MCF 10A (cell line): ENCODE results near the gene KCNMA1. TPM values are rescaled to one million over a fixed set of nuclear protein-coding genes. Genes with fewer than 3 reads are reported as not detected.

Source experiments
- BruUV-seq: library from RNA; stranded (reverse); fragments of 400-500 nt; replicated peaks from 2 replicates; lab custom pipeline; 2021; lab: Mats Ljungman, UMichigan
- CTCF ChIA-PET: fragments of 300-600 bp; sonication (Branson Sonifier 250); formaldehyde crosslinking; extraction: SDS; loops from one replicate; lab custom pipeline; 2021; ENCODE audit warnings: antibody characterized with exemption, inconsistent platforms; lab: Yijun Ruan, JAX
- POLR2A ChIA-PET: fragments of 300-600, 350-650 bp; sonication (Branson Sonifier 250); formaldehyde crosslinking; extraction: SDS; loops from one replicate; lab custom pipeline; 2020; ENCODE audit warnings: antibody characterized with exemption, inconsistent platforms; lab: Yijun Ruan, JAX
- DNase-seq: peaks from one replicate; pipeline ENCODE4 v3.0.0-alpha.2; 2018; ENCODE audit not compliant: unreplicated experiment
- H3K27ac Mint-ChIP-seq: one replicate; pipeline ENCODE4 v1.8.0; 2022; ENCODE audit warnings: mild to moderate bottlenecking, low read depth, mixed read lengths; ENCODE audit not compliant: unreplicated experiment
- H3K27me3 Mint-ChIP-seq: one replicate; pipeline ENCODE4 v1.8.0; 2022; ENCODE audit warnings: mixed read lengths; ENCODE audit not compliant: insufficient read depth, unreplicated experiment
- H3K36me3 Mint-ChIP-seq: one replicate; pipeline ENCODE4 v1.8.0; 2022; ENCODE audit warnings: mild to moderate bottlenecking, moderate library complexity, mixed read lengths; ENCODE audit not compliant: insufficient read depth, unreplicated experiment
- H3K4me1 Mint-ChIP-seq: one replicate; pipeline ENCODE4 v1.8.0; 2022; ENCODE audit warnings: mixed read lengths; ENCODE audit not compliant: insufficient read depth, unreplicated experiment
- H3K4me3 Mint-ChIP-seq: one replicate; pipeline ENCODE4 v1.8.0; 2022; ENCODE audit warnings: mild to moderate bottlenecking, moderate library complexity, mixed read lengths; ENCODE audit not compliant: unreplicated experiment
- H3K9me3 Mint-ChIP-seq: one replicate; pipeline ENCODE4 v1.8.0; 2022; ENCODE audit warnings: mixed read lengths; ENCODE audit not compliant: unreplicated experiment
- intact Hi-C: fragments of 100-400 bp; cut with micrococcal nuclease; formaldehyde crosslinking; loops from 2 replicates; pipeline ENCODE4 v1.14.1; 2022
- total RNA-seq: library from RNA; stranded (reverse); gene quantifications from 2 replicates; pipeline ENCODE4 v1.2.3, GENCODE V29; 2022
- TF ChIP-seq, protein P1 (sequence below): fragments of 200-600 bp; IDR thresholded peaks from one replicate; pipeline ENCODE4 v1.8.0; 2022; ENCODE audit warnings: antibody characterized with exemption, mild to moderate bottlenecking; ENCODE audit not compliant: unreplicated experiment

The KCNMA1 gene
- total RNA-seq, 1 experiment from 2014 or later: 7.5 TPM

DNA sequence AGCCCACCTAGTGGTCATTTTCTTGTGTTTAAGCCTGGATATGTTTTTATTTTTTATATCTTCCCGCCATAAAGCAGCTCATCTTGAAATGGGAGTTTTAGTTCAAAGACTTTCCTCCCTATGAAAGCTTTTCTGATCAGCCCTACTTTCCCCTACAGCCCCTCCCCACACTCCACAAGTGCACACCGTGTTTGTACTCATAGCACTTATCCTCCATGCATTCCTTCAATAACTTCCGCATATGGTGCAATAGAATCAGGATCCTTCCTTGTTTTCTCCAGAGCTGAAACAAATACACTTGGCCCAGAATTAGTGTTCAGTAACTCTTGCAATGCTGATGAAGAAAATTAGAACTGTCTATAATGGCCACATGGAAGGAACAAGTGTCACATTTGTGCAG is 235.9 kb downstream of the KCNMA1 start:
- peaks cover 6% of the 10 kb centered on the region for H3K36me3 Mint-ChIP-seq
- ChIA-PET POLR2A (no interaction called here), CTCF (interaction anchor here (0.6 to 0.7 kb wide), 2 partner anchors 9 to 316 kb away, joined by 3 to 4 read pairs; no protein-coding TSS in a partner anchor)
- no peak overlapping the region for H3K27ac Mint-ChIP-seq
- peaks cover 5% of the 10 kb centered on the region for H3K9me3 Mint-ChIP-seq
- intact Hi-C loops: no loop called here
- no peak for DNase-seq
- H3K4me1 Mint-ChIP-seq: peaks cover 17% of the 10 kb centered on the region
- TF ChIP-seq, protein P1, sequence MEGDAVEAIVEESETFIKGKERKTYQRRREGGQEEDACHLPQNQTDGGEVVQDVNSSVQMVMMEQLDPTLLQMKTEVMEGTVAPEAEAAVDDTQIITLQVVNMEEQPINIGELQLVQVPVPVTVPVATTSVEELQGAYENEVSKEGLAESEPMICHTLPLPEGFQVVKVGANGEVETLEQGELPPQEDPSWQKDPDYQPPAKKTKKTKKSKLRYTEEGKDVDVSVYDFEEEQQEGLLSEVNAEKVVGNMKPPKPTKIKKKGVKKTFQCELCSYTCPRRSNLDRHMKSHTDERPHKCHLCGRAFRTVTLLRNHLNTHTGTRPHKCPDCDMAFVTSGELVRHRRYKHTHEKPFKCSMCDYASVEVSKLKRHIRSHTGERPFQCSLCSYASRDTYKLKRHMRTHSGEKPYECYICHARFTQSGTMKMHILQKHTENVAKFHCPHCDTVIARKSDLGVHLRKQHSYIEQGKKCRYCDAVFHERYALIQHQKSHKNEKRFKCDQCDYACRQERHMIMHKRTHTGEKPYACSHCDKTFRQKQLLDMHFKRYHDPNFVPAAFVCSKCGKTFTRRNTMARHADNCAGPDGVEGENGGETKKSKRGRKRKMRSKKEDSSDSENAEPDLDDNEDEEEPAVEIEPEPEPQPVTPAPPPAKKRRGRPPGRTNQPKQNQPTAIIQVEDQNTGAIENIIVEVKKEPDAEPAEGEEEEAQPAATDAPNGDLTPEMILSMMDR: no peak
- BruUV-seq: no TSS peak
- H3K4me3 Mint-ChIP-seq: no peak overlapping the region
- H3K27me3 Mint-ChIP-seq: no peaks in the 10 kb centered on the region

DNA sequence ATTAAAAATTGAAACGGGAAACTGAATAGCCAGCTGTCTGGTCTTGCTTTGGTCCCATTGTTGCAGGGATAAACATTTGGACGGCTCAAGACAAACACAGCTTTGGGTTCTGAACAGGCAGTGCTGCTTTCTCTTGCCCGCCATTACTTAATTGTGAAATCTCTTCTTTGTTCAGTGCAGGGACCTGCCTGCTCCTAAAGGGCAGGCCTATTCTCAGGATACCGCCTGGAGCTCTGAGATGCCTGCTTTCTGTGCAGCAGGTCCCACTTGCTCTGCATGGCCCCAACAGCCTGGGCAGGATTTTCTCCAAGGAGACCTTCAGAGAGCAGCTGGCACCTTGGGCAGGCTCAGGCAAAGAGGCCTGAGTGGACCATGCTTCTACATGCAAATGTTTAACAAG is 237.6 kb downstream of the KCNMA1 start:
- peaks cover 5% of the 10 kb centered on the region for H3K9me3 Mint-ChIP-seq
- H3K36me3 Mint-ChIP-seq: peaks cover 6% of the 10 kb centered on the region
- H3K27ac Mint-ChIP-seq: no peak overlapping the region
- no peak for DNase-seq
- CTCF ChIA-PET: interaction anchor here (0.6 kb wide), 2 partner anchors 10 to 202 kb away, joined by 3 read pairs; no protein-coding TSS in a partner anchor
- H3K4me3 Mint-ChIP-seq: no peak overlapping the region
- BruUV-seq: no TSS peak
- POLR2A ChIA-PET: no interaction called here
- peaks cover 11% of the 10 kb centered on the region for H3K4me1 Mint-ChIP-seq
- no peaks in the 10 kb centered on the region for H3K27me3 Mint-ChIP-seq
- TF ChIP-seq, protein P1: no peak
- intact Hi-C loops: no loop called here

DNA sequence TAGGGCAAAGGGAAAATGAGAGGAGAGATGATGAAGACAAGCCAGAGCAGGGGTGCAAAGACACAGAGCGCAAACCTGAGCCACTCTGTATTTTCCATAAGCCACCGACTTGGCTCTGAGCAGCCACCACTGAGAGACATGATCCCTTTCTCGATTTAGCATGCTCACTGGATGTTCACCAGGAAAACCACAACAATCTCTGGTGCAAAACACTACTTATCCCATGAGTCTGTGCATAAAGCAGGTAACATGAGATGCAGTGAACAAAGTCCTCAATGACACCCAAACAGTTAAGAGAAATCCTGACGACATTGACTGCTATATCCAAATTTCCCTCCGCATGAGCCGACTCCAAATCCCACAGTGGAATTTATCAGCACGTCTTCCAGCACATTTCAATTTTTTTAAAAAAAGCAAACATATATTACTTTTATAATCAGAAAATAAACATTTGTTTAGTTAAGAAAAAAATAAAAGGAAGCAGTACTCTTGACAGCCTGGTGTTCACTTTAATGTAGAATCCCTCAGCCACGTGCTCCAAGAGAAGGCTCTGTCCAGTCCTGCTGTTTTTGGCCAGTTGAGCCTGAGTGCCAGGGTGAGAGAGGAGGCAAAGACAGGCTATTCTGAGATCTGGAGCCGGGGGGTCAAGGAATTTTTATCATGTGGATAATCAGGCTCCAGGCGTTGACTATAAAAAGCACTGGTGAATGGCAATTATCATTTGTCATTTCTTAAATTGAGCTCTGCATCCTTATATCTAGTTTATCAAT is 238.4 kb downstream of the KCNMA1 start:
- peaks cover 5% of the 10 kb centered on the region for H3K9me3 Mint-ChIP-seq
- DNase-seq: no peak
- H3K4me1 Mint-ChIP-seq: peaks cover 10% of the 10 kb centered on the region
- intact Hi-C loops: no loop called here
- ChIA-PET POLR2A (no interaction called here), CTCF (interaction anchor here (0.6 kb wide), 1 partner anchor 10 kb away, joined by 3 read pairs; no protein-coding TSS in a partner anchor)
- no peaks in the 10 kb centered on the region for H3K27me3 Mint-ChIP-seq
- no peak overlapping the region for H3K27ac Mint-ChIP-seq
- no TSS peak for BruUV-seq
- H3K36me3 Mint-ChIP-seq: peaks cover 6% of the 10 kb centered on the region
- TF ChIP-seq, protein P1: no peak
- H3K4me3 Mint-ChIP-seq: no peak overlapping the region

DNA sequence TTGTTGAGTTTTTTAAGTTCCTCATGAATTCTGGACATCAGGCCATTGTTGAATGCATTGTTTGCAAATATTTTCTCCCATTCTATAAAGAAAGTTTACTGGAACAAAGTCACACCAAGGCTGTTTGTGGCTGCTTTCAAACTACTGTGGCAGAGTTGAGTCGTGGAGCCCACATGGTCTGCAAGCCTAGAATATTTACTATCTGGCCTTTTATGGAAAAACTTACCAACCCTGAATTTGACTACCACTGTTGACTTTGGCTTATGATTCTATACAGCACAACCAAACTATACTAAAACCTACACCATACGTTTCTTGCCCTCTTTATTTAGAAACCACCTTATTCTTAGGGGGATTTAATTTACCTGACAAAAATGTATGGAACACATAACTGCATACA is 239.1 kb downstream of the KCNMA1 start:
- POLR2A ChIA-PET: no interaction called here
- intact Hi-C loops: no loop called here
- H3K4me1 Mint-ChIP-seq: peaks cover 16% of the 10 kb centered on the region
- peaks cover 6% of the 10 kb centered on the region for H3K36me3 Mint-ChIP-seq
- no peaks in the 10 kb centered on the region for H3K27me3 Mint-ChIP-seq
- H3K4me3 Mint-ChIP-seq: no peak overlapping the region
- no TSS peak for BruUV-seq
- TF ChIP-seq, protein P1: no peak
- DNase-seq: no peak
- CTCF ChIA-PET: no interaction called here
- peaks cover 5% of the 10 kb centered on the region for H3K9me3 Mint-ChIP-seq
- no peak overlapping the region for H3K27ac Mint-ChIP-seq
